Stimulated activated CD4-positive, alpha-beta T cell treated with anti-CD3 and anti-CD28 coated beads, Interleukin-15, amount 100 ng/mL, for 48 hours (primary cell): ENCODE measurements around the gene ZFYVE1.
A peak's percentile ranks its signal among the peaks of the same experiment; 100 is the strongest.
"Not testable (repeated sequence)": the region's sequence is repeated elsewhere in the genome, so short reads cannot be mapped to it uniquely, and the experiment has no call there.

Experiments
- DNase-seq, 2 donors: peaks; one replicate each; pipeline ENCODE4 v3.0.0-alpha.2; 2020; ENCODE audit warnings: low read depth in 2 of 2

Gene ZFYVE1

DNA sequence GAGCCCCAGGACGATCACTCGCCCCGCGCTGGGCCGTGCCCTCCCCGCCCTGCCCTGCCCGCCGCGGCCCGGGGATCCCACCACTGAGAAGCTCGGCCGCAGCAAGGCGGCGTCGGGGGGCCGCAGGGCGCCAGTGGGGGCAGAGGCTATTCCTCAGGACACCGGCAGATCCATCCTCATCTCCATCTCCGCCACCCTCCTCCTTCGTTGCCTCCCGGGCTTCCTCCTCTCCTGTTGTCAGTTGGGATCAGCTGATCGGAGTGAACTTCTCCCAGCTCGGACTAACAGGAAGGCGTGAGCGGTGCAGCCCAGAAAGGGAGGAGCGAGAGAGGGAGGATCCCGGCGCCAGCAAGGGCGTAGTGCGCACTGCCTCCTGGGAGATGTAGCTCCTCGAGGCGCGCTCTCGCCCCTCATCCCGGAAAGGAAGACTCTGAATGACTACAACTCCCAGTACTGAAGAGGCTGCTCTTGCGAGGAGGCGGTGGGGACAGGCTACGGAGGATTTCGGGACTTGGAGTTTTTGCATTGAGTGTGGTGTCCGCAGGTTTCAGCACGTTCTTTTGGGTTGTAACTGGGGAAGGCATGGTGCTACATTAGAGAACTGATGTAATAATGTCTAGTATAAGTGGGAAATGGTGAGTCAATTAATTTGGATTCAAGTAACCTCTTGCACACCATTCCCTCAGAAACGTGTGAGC is at the start of gene ZFYVE1:
ZFYVE1 (minus strand) TSS at position 262 of the 698 bp plus-strand sequence. CDS start 2,598 bp downstream, outside the sequence.
- DNase-seq = peak; percentile 88

GRCh38 chr14:73069585-73069984 is 42.7 kb upstream of the ZFYVE1 start:
- no peak for DNase-seq

- no peak for DNase-seq
Observed at GRCh38 chr14:73058922-73059673, 32.2 kb upstream of the ZFYVE1 start.

DNA sequence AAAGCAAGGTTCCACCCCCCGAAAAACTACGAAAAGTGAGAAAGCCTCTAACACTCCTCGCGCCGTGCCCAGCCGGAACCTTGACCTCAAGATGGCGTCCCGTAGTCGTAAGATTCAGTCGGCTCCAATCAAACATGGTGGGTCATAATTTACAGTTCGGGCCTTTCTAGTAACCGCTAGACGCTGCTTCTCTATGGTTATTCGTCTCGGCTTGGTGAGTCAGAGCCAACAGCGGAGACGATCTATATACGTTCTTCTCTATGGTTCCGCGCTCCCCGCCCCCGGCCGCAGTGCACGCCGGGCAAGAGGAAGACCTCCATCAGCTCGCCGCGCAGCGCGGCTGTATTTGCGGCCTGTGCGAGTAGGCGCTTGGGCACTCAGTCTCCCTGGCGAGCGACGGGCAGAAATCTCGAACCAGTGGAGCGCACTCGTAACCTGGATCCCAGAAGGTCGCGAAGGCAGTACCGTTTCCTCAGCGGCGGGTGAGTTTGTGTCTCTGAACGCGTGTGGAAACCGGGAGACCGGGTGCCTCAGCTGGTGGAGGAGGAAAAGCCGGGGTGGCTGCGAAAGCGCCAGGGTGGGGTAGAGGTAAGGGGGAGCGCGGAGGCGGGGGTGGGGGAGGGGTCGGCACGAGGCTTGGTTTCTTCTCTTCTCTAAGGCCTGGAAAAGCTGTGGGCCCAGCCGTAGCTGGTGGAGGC is 31.5 kb upstream of the ZFYVE1 start, which contains the start of gene RBM25:
RBM25 (plus strand) TSS at position 311 of the 698 bp plus-strand sequence. CDS start 13,108 bp downstream, outside the sequence.
- DNase-seq = peak; percentile 92 to 94

GRCh38 chr14:73057944-73058223 is 31.0 kb upstream of the ZFYVE1 start:
- no peak for DNase-seq

DNA sequence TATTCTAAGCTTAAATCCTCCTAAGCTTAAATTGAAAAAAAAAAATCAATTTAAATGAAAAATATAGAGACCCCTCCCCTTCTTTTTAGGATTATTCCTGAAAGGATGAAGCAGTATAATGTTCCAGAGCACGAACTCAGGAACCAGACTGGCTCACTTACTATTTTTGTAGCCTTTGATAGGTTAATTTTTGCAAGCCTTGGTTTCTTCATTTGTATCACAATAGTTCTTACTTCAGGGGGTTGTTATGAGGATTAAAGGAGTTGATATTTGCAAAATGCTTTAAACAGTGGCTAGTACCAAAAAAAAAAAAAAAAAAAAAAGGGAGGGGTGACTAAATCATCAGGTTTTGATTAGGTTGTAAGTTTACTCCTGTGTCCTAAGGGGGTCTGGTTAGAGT is 28.3 kb upstream of the ZFYVE1 start:
- no peak for DNase-seq

- DNase-seq = no peak
Observed at GRCh38 chr14:73049428-73049827, 22.5 kb upstream of the ZFYVE1 start.

DNA sequence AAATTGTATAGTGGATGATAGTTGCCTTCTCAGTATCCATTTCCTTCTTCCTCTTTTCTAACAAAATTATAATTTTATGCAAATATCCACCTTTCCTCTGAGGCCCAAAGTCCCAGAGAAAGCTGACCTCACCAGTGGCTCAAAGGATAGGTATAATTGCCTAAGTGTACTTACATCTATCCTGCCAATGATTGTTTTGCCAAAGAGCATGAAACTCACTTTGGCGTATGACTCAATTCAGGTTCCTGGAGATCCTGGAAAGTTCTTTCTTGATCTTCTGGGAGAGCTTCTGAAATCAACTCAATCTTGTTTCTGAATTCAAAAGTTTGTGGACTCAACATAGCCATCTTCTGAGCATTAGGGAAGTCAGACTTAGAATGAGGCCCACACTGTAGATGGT is 20.9 kb upstream of the ZFYVE1 start:
- no peak for DNase-seq

DNA sequence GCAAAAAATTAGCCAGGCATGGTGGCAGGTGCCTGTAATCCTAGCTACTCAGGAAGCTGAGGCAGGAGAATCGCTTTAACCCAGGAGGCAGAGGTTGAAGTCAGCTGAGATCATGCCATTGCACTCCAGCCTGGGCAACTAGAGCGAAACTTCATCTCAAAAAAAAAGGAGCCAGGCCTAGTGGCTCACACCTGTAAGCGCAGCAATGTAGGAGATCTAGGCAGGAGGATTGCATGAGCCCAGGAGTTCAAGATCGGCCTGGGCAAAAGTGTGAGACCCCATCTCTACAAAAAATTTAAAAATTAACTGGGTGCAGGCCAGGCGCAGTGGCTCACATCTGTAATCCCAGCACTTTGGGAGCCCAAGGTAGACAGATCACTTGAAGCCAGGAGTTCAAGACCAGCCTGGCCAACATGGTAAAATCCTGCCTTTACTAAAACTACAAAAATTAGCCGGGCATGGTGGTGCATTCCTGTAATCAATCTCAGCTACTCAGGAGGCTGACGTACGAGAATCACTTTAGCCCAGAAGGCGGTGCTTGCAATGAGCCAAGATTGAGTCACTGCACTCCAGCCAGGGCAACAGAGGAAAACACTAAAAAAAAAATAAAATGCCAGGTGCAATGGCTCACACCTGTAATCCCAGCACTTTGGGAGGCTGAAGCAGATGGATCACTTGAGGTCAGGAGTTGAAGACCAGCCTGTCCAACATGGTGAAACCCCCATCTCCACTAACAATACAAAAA is 10.0 kb upstream of the ZFYVE1 start:
- DNase-seq = not testable (repeated sequence)

DNA sequence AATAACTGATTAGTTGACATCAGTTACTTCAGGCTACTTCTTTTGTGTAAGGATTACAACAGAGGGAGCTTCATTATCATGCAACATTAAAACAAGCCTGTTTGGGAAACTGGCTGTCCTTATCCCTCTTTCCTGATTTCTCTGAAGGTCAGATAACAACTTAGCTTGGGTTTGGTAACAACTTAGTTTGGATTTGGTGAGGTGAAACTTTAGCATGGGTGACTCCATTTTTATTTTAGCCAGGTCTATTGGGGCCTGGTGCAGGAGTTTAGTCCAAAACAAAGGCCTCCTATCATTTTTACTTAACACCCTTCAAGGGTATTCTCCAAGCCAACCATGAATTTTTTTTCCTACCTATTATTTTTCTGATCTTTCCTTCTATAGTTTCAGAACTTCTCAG is 1.1 kb upstream of the ZFYVE1 start:
- no peak for DNase-seq

DNA sequence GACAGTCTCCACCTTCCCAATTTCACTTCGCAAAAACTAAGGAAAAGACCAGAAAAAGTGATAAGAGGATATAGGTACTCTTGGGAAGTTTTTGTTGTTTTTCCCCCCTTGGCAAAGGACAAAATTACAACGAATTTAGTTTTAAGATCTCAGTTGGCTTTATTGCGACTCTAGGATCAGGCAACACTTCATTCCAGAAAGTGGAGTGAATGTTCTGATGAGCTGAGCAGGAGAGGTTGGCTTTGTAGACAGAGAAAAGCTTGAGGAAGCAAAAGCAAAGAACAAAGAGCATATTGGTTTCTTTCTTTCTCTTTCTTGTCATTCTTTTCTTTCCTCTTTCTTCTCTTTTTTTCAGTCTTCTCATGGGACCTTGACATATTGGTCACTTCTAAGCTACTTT is 640 bp upstream of the ZFYVE1 start:
- DNase-seq = no peak

DNA sequence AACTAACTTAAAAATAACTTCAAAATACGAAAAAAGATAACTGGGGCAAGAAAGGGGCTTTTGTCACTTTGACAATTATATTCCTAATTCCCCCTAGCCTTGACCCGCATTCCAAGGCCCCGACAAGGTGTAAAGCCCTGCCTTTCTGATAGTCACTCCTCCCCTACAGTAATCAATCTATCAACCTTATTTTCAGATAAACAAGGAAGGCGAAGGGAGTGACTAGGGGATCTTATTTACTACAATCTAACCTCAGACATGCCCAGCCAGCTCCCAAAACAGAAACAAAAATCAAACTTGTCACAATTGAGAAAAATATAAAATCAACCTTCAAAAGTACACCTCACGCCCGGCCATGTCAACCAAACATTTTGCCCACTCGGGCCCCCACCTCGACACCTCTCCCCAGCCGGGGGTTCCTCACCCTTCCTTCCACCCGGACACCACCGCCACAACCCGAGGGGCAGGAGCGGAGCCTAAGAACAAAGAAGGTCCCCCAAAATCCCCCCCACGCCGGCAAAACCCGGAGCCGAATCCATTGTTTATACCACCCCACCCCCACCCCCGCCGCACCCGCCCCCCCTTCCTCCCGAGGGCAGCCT is 562 bp downstream of the ZFYVE1 start:
- DNase-seq = no peak

- DNase-seq = no peak
Observed at GRCh38 chr14:73025544-73025943, 1.4 kb downstream of the ZFYVE1 start.

DNA sequence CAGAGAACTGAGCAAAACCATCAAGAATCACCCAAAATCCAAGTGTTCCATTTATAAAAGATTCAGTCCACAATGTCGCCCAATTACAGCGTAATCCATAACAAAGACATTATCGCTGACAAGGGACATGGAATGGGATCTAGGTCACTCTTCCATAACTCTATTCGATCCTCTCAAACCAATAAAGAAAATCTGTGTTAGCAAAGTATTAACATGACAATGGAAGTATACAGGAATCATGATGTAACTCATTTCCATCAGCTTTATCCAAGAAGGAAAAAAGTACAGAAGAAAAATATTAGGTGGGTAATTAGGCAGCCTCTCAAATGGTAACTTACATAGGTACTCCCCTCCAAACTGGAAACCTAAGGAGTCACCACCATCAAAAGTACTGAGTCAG is 4.9 kb downstream of the ZFYVE1 start:
- no peak for DNase-seq

GRCh38 chr14:73016011-73016410 is 10.9 kb downstream of the ZFYVE1 start:
- not testable (repeated sequence) for DNase-seq

GRCh38 chr14:73015552-73015951 is 11.4 kb downstream of the ZFYVE1 start:
- DNase-seq = not testable (repeated sequence)

GRCh38 chr14:73014105-73014504 is 12.8 kb downstream of the ZFYVE1 start:
- DNase-seq = no peak

DNA sequence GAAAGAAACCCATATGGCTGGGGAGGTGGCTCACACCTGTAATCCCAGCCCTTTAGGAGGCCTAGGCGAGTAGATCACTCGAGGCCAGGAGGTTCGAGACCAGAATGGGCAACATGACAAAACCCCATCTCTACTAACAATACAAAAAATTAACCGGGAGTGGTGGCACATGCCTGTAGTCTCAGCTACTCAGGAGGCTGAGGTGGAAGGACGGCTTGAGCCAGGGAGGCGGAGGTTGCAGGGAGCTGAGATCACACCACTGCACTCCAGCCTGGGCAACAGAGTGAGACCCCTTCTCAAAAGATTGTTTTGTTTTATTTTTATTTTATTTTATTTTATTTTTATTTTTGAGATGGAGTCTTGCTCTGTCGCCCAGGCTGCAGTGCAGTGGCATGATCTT is 15.7 kb downstream of the ZFYVE1 start:
- not testable (repeated sequence) for DNase-seq

GRCh38 chr14:73008501-73008900 is 18.4 kb downstream of the ZFYVE1 start:
- no peak for DNase-seq

- no peak for DNase-seq
Observed at GRCh38 chr14:73007835-73008234, 19.1 kb downstream of the ZFYVE1 start.

- DNase-seq = not testable (repeated sequence)
Observed at GRCh38 chr14:73004641-73005040, 22.3 kb downstream of the ZFYVE1 start.

DNA sequence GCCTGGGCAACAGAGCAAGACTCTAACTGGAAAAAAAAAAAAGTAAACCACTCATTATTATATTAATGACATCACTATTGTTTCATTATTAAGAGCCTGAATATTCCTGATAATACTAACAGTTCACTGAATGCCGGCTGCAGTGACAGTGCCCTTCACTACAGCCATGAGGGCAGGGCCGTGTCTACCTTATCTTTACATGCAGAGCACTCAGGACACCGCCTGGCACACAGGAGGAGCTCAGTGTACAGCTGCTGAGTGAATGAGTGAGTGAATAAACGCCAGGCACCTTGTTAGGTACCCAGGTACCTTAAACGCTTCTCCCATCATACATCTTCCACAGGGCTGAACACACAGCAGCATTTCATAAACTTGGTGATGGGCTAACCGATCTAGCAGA is 23.2 kb downstream of the ZFYVE1 start:
- no peak for DNase-seq
